Endodermal cell (in vitro differentiated cells): ENCODE results near the gene OVOL3. TPM values are rescaled to one million over a fixed set of nuclear protein-coding genes. Genes with fewer than 3 reads are reported as not detected.
A peak's percentile ranks its signal among the peaks of the same experiment; 100 is the strongest.

Experiments
- DNase-seq: peaks from one replicate; pipeline ENCODE4 v3.0.0-alpha.2; 2017
- H3K27ac ChIP-seq: 2 replicates; pipeline ENCODE4 v1.5.1; 2013; ENCODE audit warnings: mild to moderate bottlenecking, low read depth, low read length, moderate library complexity
- H3K27me3 ChIP-seq: 2 replicates; pipeline ENCODE4 v1.6.1; 2013; ENCODE audit warnings: mild to moderate bottlenecking, low read length, moderate library complexity; ENCODE audit not compliant: insufficient read depth, control insufficient read depth, poor library complexity, severe bottlenecking
- H3K36me3 ChIP-seq: 2 replicates; pipeline ENCODE4 v1.7.0; 2013; ENCODE audit warnings: mild to moderate bottlenecking, low read length, moderate library complexity; ENCODE audit not compliant: control insufficient read depth, insufficient read depth
- H3K4me1 ChIP-seq: one replicate; pipeline ENCODE4 v1.7.0; 2013; ENCODE audit warnings: low read length; ENCODE audit not compliant: control insufficient read depth, insufficient read depth
- H3K4me3 ChIP-seq: 2 replicates; pipeline ENCODE4 v1.5.1; 2013; ENCODE audit warnings: mild to moderate bottlenecking, low read length, moderate library complexity
- H3K9ac ChIP-seq: 2 replicates; pipeline ENCODE4 v1.6.1; 2013; ENCODE audit warnings: mild to moderate bottlenecking, low read length, moderate library complexity; ENCODE audit not compliant: poor library complexity, severe bottlenecking; ENCODE audit errors: extremely low read depth
- H3K9me3 ChIP-seq: 2 replicates; pipeline ENCODE4 v1.6.1; 2013; ENCODE audit warnings: mild to moderate bottlenecking, low read length, moderate library complexity; ENCODE audit not compliant: control insufficient read depth
- H3K27ac Mint-ChIP-seq: 2 replicates; pipeline ENCODE4 v1.8.0; 2020; ENCODE audit warnings: mixed read lengths
- H3K27me3 Mint-ChIP-seq: 2 replicates; pipeline ENCODE4 v1.8.0; 2021; ENCODE audit warnings: mild to moderate bottlenecking, mixed read lengths; ENCODE audit not compliant: insufficient read depth
- H3K36me3 Mint-ChIP-seq: 2 replicates; pipeline ENCODE4 v1.8.0; 2020; ENCODE audit warnings: low read depth, mixed read lengths
- H3K4me1 Mint-ChIP-seq: 2 replicates; pipeline ENCODE4 v1.8.0; 2020; ENCODE audit warnings: mixed read lengths
- H3K4me3 Mint-ChIP-seq: 2 replicates; pipeline ENCODE4 v1.8.0; 2020; ENCODE audit warnings: mild to moderate bottlenecking, moderate library complexity, mixed read lengths
- H3K9me3 Mint-ChIP-seq: 2 replicates; pipeline ENCODE4 v1.8.0; 2020; ENCODE audit warnings: mild to moderate bottlenecking, mixed read lengths
- WGBS, 2 experiments: methylation state at CpG; one replicate each; pipeline versions ENCODE4 v1.1.5 to v1.1.7; 2013; ENCODE audit warnings: missing lambda C conversion rate in 2 of 2, mixed read lengths in 1 of 2; ENCODE audit not compliant: insufficient coverage in 1 of 2, insufficient read length in 1 of 2; 5-methylcytosine and 5-hydroxymethylcytosine counted together
- total RNA-seq, 2 donors: library from RNA; stranded (reverse); fragmentation: NEBNext Ultra II Directional in 1 of 2; extraction: Animal tissue kit (Norgen Biotek cat#: 25700) in 1 of 2; gene quantifications; 2 replicates in 1 of 2; 3 replicates in 1 of 2; pipeline ENCODE4 v1.2.1, GENCODE V29; 2021
- TF ChIP-seq, protein P1 (sequence below): fragments of 200-600 bp; sonication (generic); conservative IDR thresholded peaks from 2 replicates; pipeline ENCODE4 v1.5.0; 2021; ENCODE audit warnings: antibody characterized with exemption, mild to moderate bottlenecking

The OVOL3 gene
- total RNA-seq, 2 donors from 2014 or later = not detected

DNA sequence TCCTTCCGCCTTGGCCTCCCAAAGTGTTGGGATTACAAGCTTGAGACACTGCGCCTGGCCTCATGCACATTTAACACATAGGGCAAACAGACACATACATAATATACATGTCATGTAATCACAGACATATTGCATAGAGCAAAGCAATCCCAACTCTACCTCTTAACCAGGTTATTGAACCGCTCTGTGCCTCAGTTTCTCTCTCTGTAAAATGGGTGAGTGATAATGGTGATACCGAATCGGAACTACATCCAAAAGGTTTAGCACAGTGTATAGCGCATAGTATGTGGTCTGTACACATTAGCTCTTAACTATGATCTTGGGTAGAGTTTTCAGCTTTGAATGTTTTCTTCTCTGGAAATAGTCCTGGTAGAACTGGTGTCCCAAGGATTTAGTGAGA is 33.7 kb downstream of the OVOL3 start:
- H3K27ac ChIP-seq = no peak overlapping the region
- H3K4me1 ChIP-seq = no peaks in the 10 kb centered on the region
- Mint-ChIP-seq H3K4me3 (no peak overlapping the region), H3K36me3 (peaks cover 69% of the 10 kb centered on the region), H3K4me1 (peaks cover 9% of the 10 kb centered on the region), H3K9me3 (no peaks in the 10 kb centered on the region), H3K27ac (no peak overlapping the region), H3K27me3 (no peaks in the 10 kb centered on the region)
- H3K9ac ChIP-seq = no peak overlapping the region
- WGBS, 2 experiments = 93 to 98% methylated on average over 6 of the region's 6 CpGs
- no peaks in the 10 kb centered on the region for H3K9me3 ChIP-seq
- TF ChIP-seq, protein P1, sequence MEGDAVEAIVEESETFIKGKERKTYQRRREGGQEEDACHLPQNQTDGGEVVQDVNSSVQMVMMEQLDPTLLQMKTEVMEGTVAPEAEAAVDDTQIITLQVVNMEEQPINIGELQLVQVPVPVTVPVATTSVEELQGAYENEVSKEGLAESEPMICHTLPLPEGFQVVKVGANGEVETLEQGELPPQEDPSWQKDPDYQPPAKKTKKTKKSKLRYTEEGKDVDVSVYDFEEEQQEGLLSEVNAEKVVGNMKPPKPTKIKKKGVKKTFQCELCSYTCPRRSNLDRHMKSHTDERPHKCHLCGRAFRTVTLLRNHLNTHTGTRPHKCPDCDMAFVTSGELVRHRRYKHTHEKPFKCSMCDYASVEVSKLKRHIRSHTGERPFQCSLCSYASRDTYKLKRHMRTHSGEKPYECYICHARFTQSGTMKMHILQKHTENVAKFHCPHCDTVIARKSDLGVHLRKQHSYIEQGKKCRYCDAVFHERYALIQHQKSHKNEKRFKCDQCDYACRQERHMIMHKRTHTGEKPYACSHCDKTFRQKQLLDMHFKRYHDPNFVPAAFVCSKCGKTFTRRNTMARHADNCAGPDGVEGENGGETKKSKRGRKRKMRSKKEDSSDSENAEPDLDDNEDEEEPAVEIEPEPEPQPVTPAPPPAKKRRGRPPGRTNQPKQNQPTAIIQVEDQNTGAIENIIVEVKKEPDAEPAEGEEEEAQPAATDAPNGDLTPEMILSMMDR = no peak
- H3K27me3 ChIP-seq = no peaks in the 10 kb centered on the region
- no peak for DNase-seq
- H3K36me3 ChIP-seq = peaks cover 72% of the 10 kb centered on the region
- no peak overlapping the region for H3K4me3 ChIP-seq

DNA sequence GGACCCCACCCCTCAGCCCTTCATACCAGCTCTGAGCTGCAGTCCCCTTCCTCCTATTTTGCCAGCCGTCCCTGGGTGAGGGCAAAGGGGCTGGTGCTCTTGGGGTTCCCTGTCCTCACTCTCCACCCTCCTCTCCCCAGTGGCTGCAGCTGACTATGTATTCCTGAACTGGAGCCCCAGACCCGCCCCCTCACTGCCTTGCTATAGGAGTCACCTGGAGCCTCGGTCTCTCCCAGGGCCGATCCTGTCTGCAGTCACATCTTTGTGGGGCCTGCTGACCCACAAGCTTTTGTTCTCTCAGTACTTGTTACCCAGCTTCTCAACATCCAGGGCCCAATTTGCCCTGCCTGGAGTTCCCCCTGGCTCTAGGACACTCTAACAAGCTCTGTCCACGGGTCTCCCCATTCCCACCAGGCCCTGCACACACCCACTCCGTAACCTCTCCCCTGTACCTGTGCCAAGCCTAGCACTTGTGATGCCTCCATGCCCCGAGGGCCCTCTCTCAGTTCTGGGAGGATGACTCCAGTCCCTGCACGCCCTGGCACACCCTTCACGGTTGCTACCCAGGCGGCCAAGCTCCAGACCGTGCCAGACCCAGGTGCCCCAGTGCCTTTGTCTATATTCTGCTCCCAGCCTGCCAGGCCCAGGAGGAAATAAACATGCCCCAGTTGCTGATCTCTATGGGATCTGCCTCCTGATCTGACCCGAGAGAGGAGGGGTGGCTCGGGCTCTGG is 38.9 kb downstream of the OVOL3 start:
- DNase-seq = no peak
- TF ChIP-seq, protein P1 = no peak
- Mint-ChIP-seq H3K27ac (peak overlapping the region; percentile 86), H3K27me3 (no peaks in the 10 kb centered on the region), H3K9me3 (no peaks in the 10 kb centered on the region), H3K36me3 (peaks cover 72% of the 10 kb centered on the region), H3K4me1 (peaks cover 6% of the 10 kb centered on the region), H3K4me3 (no peak overlapping the region)
- H3K4me3 ChIP-seq = no peak overlapping the region
- no peaks in the 10 kb centered on the region for H3K4me1 ChIP-seq
- H3K9me3 ChIP-seq = no peaks in the 10 kb centered on the region
- H3K9ac ChIP-seq = no peak overlapping the region
- H3K36me3 ChIP-seq = peaks cover 83% of the 10 kb centered on the region
- 95 to 96% methylated on average over 8 to 13 of the region's 13 CpGs for WGBS, 2 experiments
- no peaks in the 10 kb centered on the region for H3K27me3 ChIP-seq
- no peak overlapping the region for H3K27ac ChIP-seq

DNA sequence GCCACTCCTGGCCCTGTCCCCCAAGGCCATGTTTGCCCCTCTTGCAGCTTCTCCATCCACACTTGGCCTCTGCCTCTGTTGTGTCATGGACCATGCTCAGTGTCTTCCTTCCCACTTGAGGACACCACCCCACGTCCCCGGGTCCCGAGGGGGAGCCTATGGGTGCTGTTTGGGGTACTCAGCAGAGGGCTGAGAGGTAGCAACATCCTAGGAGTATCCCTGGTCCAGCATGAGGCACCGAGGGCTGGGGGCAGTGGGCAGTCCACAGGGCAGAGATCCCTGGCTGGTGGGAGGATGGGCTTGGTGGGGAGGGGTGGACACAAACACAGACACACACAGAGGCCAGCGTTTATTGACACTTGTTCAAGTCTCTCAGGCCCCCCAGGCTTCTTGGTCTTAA is 39.6 kb downstream of the OVOL3 start:
- no peak overlapping the region for H3K4me3 ChIP-seq
- peaks cover 12% of the 10 kb centered on the region for H3K4me1 Mint-ChIP-seq
- TF ChIP-seq, protein P1 = no peak

More for the DNA sequence above, 39.6 kb downstream of the OVOL3 start:
- H3K9ac ChIP-seq = no peak overlapping the region
- Mint-ChIP-seq H3K27ac (peak overlapping the region; percentile 86), H3K4me3 (no peak overlapping the region), H3K9me3 (no peaks in the 10 kb centered on the region), H3K36me3 (peaks cover 70% of the 10 kb centered on the region), H3K27me3 (no peaks in the 10 kb centered on the region)
- DNase-seq = no peak
- no peaks in the 10 kb centered on the region for H3K9me3 ChIP-seq
- 96 to 100% methylated on average over 2 to 5 of the region's 5 CpGs for WGBS, 2 experiments
- H3K36me3 ChIP-seq = peaks cover 75% of the 10 kb centered on the region
- H3K27ac ChIP-seq = no peak overlapping the region
- no peaks in the 10 kb centered on the region for H3K27me3 ChIP-seq
- no peaks in the 10 kb centered on the region for H3K4me1 ChIP-seq
